ENCODE data around the gene TENM4.
"Not testable (repeated sequence)": the region's sequence is repeated elsewhere in the genome, so short reads cannot be mapped to it uniquely, and the experiment has no call there.

TENM4 gene

DNA sequence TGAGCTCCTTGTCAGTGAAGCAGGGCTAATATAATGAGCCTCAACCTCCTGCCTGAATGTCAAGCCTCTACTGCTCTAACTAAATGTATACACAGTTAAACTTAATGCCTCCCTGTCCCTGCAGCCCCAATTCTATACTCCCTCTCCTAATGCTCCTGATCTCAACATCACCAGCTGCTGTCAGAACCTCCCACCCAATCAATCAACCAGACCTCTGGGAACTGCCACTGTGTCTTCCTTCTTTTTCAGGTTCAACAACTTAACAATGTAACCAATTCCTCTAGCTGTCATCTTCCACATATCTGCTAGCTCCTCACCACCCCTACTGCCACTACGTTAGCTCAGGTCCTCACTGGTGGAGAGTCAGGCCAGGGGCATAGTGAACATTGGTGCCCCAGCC is 526.3 kb downstream of the TENM4 start:
- in situ Hi-C loops (cut with HindIII; ENCODE audit: low pct_ligation_motif_present, low pct_unique_long_range_greater_than_20kb, low sequenced_read_pairs), result no loop called here
- no peak for DNase-seq

DNA sequence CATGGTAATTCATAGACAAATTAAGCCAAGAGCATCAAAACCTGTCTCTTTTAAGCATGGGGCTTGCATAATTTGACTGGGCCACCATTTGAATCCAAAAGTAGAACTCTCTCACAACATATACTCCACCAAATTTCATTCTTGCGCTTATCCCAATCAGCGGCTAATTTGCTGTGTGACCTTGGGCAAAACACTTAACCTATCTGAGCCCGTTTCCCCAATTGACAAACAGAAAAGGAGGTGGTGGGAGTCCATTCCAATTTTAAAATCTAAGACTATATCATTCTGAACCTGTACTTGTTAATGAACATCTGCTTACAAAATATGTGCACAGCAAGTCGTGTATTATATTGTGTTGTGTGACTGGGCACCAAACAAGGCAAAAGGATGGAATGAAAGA is 528.1 kb downstream of the TENM4 start:
- in situ Hi-C loops (cut with HindIII; ENCODE audit: low pct_ligation_motif_present, low pct_unique_long_range_greater_than_20kb, low sequenced_read_pairs), result no loop called here
- no peak for DNase-seq

DNA sequence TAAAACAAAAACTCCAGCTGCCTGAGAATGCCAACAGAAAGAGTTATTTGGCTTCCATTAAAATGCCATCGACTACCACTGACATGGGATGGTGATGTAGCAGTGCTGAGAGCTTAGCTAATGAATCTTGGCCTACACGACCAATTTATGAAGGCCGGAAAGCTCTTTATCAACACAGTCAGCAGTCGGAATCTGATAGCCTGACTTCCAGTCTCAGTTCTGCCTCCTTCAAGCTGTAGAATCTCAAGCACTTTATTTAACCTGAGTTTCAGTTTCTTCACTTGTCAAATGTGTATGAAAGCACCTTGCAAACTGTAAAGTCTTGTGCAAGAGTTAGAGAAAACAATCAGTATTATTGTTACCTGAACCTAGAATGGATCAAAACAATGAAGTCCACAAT is 530.5 kb downstream of the TENM4 start:
- DNase-seq, result no peak
- in situ Hi-C loops (cut with HindIII; ENCODE audit: low pct_ligation_motif_present, low pct_unique_long_range_greater_than_20kb, low sequenced_read_pairs), result no loop called here

DNA sequence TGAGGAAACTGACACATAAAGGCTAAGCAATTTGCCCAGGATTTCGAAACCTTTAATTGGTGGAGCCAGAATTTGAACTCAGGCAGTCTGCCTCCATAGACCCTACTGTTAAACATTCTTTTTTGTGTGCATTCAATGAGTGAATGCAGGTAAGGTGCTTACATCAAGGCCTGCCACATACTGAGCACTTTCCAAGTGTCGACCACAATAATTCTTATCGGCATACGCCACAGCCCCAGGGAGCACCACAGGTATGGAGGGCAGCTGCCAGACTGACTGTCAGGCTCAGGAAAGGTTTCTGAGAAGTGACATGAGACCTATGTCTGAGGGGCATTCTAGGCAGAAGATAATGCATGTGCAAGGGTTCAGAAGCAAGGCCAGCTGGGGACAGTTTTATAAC is 531.4 kb downstream of the TENM4 start:
- in situ Hi-C loops (cut with HindIII; ENCODE audit: low pct_ligation_motif_present, low pct_unique_long_range_greater_than_20kb, low sequenced_read_pairs), result no loop called here

DNA sequence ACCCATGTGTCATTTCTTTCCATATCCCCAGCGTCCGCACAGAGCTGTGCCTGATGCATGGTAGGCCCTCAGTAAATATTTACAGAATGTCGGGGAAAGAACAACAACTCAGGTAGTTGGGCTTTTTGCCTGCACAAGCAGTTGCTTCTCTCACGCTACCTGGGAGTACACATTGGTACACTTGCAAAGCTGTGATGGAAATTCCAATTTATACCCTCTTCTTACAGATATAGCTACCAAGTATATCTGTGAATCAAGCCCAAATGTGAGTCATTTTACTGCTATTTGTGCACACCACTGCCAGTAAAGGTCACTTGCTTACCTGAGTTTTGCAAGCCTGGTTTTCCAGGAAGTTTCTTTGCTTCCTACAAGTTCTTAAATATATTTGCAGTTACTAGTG is 533.2 kb downstream of the TENM4 start:
- in situ Hi-C loops (cut with HindIII; ENCODE audit: low pct_ligation_motif_present, low pct_unique_long_range_greater_than_20kb, low sequenced_read_pairs), result no loop called here
- no peak for DNase-seq

More for the DNA sequence above, 531.4 kb downstream of the TENM4 start:
- no peak for DNase-seq

DNA sequence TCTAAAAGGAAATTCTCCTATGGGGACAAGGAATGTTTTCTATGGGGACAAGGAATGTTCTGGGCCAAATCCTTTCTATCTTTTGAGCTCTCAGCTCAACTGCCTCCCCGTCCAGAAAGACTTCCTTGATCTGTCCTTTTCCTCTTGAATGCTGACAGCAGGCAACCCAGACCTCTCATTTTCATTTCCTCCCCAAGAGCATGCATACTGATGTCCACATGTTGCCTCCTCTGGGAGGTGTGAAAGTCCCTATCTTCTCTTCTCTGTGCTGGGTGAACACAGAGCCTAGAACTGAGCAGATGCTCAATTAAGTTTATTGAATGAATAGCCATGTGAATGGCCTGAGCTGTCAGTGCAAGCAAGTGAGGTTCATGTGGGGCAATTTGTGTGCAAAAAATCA is 534.3 kb downstream of the TENM4 start:
- in situ Hi-C loops (cut with HindIII; ENCODE audit: low pct_ligation_motif_present, low pct_unique_long_range_greater_than_20kb, low sequenced_read_pairs), result no loop called here

DNA sequence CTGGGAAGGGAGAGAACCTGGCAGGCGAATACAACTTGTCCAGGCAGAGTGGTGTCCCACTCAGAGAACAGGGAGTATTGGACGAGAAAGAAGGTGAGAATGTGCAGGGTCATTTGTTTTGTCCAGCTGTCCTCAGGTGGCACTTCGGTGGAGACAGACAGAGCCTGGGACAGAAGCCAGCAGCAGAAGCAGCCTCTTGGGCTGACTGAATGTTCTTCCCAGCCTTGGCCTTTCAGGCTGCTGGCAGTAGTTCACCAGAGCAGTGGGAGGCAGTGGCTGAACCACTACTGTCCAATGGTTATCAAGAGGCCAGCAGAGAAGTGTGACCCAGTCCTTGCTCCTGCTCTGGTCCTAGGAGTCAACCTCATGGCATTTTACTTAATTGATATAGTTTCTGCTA is 535.1 kb downstream of the TENM4 start:
- DNase-seq, result no peak
- in situ Hi-C loops (cut with HindIII; ENCODE audit: low pct_ligation_motif_present, low pct_unique_long_range_greater_than_20kb, low sequenced_read_pairs), result no loop called here

More for the DNA sequence above, 534.3 kb downstream of the TENM4 start:
- DNase-seq, result no peak

DNA sequence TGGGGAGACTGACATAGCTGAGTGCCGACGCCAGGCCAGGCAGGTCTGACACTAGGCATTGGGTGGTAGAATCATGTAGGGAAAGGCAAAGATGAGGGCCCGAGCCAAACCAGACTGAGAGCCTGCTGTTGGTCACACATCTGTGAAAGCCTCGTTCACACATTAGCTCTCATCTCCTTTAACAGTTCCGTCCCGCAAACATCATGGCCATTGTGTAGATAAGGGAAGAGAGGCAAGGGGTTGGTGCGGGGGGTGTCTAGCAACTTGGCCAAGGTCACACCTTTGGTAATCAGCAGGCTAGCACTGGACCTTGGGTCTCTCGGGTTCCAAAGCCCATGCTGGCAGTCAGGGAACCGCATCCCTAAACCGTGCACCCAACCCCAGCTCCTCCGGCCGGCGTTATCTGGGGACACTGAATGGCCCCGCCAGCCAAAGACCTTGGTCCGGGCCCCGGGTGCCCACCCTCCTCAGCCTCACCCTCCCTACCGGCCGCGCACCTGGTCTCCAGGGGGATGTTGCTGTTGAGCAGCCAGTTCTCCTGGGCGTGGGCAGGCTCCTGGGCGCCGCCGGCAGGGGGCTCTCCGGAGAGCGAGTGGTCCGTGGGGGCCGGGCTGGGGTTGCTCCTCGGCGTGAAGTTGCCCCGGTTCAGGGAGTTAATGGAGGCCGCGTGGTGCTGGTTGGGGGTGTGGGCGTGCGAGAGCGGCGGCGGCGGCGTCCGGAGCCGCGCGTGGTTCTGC is 537.9 kb downstream of the TENM4 start:
- in situ Hi-C loops (cut with HindIII; ENCODE audit: low pct_ligation_motif_present, low pct_unique_long_range_greater_than_20kb, low sequenced_read_pairs), result no loop called here
- DNase-seq, result no peak

DNA sequence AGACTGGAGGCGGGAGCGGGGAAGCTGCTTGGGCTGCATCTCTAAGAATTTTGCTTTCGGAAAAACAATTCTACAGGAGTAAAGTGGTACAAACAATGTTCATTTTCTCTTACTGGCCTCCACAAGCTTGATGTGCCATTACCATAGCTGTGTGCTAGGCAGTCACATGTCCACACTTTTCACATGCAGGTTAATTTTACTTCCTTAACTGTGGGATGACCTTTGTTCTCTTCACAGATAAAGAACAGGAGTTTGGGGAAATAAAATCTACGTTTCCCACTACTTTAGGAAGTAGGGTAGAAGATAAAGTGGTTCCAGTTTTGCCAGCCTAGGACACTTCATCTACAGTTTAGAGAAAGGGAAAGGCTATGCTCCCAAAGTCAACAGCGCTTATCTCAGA is 539.0 kb downstream of the TENM4 start:
- DNase-seq, result no peak
- in situ Hi-C loops (cut with HindIII; ENCODE audit: low pct_ligation_motif_present, low pct_unique_long_range_greater_than_20kb, low sequenced_read_pairs), result no loop called here

DNA sequence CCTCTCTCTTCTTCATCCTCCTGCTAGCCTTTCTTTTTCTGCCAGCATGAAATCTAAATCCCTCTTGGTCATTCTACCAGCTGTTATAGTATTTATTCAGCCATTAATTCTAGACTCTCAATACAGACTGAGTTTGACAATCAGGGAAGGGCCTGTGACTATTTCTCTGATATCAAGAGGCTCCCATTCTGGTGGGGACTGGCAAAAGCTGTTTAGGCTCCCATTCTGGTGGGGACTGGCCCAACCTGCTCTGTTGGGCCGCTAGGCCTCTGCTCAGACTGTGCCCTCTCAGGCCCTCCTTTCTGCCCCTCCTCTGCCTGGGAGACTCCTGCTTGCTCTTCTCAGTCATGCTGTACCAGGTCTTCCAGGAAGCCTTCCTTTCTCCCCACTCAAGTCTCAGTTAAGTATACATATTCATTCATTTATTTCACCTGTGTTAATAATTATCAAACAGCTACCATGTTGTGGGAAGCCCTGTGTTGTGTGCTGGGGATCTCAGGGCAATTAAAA is 542.5 kb downstream of the TENM4 start:
- no peak for DNase-seq

DNA sequence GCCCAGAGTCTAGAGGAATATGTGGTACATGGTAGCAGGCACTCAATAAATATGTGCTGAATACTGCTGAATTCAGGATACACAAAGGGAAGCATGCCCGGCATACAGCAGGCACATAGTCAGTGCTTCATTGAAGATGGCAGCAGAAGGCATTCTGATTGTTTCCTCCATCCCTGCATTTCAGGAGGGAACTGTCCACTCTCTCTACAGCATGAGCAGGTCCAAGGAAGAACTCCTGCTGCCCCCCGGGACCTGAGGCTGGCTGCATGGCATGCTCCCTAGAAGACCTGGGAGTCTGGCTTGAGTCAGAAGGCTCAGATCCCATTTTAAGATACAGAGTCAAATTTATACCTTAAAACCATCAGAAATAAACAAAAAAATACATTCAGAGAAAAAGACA is 546.8 kb downstream of the TENM4 start:
- in situ Hi-C loops (cut with HindIII; ENCODE audit: low pct_ligation_motif_present, low pct_unique_long_range_greater_than_20kb, low sequenced_read_pairs), result no loop called here
- no peak for DNase-seq

More for the DNA sequence above, 542.5 kb downstream of the TENM4 start:
- in situ Hi-C loops (cut with HindIII; ENCODE audit: low pct_ligation_motif_present, low pct_unique_long_range_greater_than_20kb, low sequenced_read_pairs), result no loop called here

DNA sequence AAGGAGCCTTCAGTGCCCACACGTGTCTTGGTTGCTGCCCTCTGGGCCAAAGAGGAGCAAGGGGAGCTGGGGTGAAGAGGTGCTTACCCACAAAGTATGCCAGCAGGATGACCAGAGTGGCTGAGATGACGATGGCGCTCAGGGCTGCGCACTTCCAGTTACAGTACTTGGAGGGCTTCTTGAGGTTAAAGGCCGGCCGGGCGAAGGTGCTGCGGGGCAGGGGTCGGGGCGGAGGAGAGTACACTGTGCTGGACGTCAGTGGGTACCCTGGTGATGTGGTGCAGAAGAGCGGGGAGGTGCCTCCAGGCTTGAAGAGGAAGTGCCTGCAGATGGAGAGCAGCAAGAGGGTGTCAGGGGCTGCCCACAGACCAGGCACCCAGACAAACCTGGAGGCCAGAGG is 551.1 kb downstream of the TENM4 start:
- in situ Hi-C loops (cut with HindIII; ENCODE audit: low pct_ligation_motif_present, low pct_unique_long_range_greater_than_20kb, low sequenced_read_pairs), result no loop called here
- no peak for DNase-seq

DNA sequence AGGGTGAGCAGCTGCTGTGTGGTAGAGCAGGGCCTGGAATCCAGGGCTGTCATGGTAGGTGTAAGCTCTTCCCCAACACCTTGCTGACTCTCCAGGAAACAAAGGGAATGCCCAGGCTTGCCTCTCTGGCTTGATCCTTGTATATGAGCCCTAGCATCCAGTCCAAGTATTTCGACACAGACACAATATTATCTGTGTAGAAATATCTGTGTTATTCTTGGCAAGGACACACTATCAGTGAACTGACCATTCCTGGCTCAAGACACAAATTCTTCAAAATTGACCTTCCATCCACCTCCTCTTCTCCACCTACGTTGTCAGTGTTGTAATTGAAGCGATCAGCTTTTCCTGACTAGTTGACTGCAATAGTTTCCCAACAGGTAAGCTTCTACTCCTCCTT is 554.2 kb downstream of the TENM4 start:
- DNase-seq, result no peak
- in situ Hi-C loops (cut with HindIII; ENCODE audit: low pct_ligation_motif_present, low pct_unique_long_range_greater_than_20kb, low sequenced_read_pairs), result no loop called here

DNA sequence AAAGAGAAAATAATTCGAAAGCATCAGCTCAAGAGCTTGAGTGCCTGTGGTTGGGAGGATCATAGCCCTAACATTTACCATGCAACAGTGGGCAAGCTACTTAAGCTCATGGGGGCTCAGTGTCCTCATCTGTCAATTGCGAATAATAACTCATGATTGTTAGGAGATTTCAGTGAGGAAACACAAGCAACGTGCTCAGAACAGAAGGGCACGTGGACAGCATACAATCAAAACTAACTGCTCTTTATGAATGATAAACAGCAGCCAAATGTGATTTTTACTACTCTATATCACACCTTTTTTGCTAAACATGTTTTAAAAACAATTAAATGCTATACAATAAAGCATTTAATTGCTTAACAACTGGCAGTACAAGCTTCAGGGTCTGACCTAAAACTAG is 556.1 kb downstream of the TENM4 start:
- in situ Hi-C loops (cut with HindIII; ENCODE audit: low pct_ligation_motif_present, low pct_unique_long_range_greater_than_20kb, low sequenced_read_pairs), result no loop called here
- DNase-seq, result no peak

DNA sequence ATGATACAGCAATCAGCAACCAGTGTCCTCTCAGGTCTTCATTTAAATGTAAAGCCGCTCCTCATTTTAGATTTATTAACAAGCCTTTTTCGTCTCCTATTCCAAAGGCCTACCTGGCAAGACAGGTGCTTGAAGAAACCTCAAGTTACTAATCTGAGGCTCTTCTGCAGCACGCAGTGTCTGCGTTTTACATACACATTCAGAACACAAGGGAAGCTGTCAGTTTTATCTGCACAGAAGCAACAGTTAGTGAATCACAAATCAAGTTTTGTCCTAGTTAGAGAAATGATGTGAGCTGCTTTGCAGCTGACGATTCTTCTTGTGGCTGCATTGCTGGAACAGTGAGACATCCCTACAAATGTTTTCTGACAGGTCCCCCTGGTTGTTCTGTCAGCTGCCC is 557.3 kb downstream of the TENM4 start:
- in situ Hi-C loops (cut with HindIII; ENCODE audit: low pct_ligation_motif_present, low pct_unique_long_range_greater_than_20kb, low sequenced_read_pairs), result no loop called here
- DNase-seq, result no peak

DNA sequence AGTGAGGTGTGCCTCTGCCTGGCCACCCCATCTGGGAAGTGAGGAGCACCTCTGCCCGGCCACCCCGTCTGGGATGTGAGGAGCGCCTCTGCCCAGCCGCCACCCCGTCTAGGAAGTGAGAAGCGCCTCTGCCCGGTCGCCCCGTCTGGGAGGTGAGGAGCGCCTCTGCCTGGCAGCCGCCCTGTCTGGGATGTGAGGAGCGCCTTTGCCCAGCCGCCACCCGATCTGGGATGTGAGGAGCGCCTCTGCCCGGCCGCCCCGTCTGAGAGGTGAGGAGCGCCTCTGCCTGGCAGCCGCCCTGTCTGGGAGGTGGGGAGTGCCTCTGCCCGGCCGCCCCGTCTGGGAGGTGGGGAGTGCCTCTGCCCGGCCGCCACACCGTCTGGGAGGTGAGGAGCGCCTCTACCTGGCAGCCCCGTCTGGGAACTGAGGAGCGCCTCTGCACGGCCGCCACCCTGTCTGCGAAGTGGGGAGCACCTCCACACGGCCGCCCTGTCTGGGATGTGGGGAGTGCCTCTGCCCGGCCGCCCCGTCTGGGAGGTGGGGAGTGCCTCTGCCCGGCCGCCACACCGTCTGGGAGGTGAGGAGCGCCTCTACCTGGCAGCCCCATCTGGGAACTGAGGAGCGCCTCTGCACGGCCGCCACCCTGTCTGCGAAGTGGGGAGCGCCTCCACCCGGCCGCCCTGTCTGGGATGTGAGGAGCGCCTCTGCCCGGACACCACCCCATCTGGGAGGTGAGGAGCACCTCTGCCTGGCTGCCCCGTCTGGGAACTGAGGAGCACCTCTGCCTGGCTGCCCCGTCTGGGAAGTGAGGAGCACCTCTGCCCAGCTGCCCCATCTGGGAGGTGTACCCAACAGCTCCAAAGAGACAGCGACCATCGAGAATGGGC is 561.5 kb downstream of the TENM4 start:
- DNase-seq; in situ Hi-C loops (cut with HindIII; ENCODE audit: low pct_ligation_motif_present, low pct_unique_long_range_greater_than_20kb, low sequenced_read_pairs): not testable (repeated sequence)

DNA sequence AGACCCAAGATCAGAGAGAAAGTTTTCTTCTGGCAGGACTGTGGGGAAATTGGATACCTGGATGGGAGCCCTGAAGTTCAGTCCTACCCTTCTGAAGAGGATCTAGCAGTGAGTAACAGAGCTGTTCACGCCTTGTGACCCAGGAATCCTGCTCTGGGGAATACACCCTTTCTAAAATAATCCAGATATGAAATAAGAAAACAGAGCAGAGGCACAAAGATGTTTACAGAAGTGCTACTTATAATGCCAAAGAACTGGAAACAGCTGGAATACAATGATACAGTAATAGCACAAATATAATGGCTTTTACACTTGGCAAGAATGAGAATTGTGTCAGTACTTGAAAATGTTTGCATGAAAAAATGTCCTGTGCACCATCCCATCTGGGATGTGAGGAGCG is 562.2 kb downstream of the TENM4 start:
- no peak for DNase-seq
- in situ Hi-C loops (cut with HindIII; ENCODE audit: low pct_ligation_motif_present, low pct_unique_long_range_greater_than_20kb, low sequenced_read_pairs), result no loop called here

DNA sequence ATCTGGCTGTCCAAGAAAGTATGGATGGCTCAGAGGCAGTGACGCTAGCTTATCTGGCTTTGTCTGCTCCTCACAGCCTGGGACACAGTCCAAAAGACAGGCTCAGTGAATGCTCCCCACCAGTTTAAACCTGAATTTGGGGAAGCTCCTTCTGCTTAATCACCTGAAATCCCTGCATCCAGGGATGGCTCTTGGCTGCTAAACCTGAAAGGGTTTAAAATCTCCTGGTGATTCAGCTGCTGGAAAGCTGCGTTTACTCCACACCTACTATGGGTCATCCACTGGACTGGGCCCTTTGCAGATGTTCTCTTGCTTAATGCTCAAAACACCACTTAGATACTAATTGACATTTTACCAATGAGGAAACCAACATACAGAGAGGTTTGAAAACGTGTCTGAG is 564.2 kb downstream of the TENM4 start:
- no peak for DNase-seq
- in situ Hi-C loops (cut with HindIII; ENCODE audit: low pct_ligation_motif_present, low pct_unique_long_range_greater_than_20kb, low sequenced_read_pairs), result no loop called here

DNA sequence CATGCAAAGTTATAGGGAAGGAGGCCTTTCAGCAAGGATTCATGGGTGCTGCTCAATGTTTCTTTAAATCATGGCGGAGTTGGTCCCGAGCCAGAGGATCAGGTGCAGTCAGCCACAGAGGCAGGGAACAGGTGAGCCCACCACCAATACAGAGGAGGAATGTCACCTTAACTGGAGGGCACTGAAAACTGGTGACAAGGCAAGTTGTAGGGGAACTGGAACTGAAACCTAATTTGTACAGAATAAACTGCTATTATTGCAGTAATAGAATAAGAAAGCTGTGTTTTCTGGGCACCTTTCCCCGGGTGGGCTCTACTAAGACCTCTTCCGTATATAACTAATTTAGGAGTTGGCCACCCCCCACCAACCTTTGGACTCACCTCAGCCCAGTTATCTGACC is 570.2 kb downstream of the TENM4 start:
- in situ Hi-C loops (cut with HindIII; ENCODE audit: low pct_ligation_motif_present, low pct_unique_long_range_greater_than_20kb, low sequenced_read_pairs), result no loop called here
- no peak for DNase-seq

DNA sequence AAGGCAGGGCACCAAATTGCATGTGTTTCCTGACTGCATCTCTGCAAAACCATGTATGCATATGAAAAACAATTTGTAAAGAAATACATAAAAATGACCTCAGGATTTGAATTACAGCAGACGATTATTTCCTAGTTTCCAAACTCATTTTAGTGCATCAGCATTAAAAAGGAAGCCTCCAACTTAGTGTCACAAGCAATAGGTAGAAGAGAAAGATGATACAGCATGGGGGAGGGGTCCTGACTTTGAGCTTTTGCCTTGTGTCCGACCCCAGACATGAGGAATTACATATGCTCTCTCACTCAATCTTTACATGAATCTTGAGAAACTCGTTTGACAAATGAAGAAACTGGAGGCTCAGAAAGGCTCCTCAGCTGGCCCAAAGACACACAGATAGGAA is 571.5 kb downstream of the TENM4 start:
- in situ Hi-C loops (cut with HindIII; ENCODE audit: low pct_ligation_motif_present, low pct_unique_long_range_greater_than_20kb, low sequenced_read_pairs), result no loop called here
- no peak for DNase-seq

Data from ACHN (cell line).